HG02870 (cell line): ENCODE data around the gene GALNT3.
A peak's percentile ranks its signal among the peaks of the same experiment; 100 is the strongest.

Experiments used
- ATAC-seq: cut with Tn5 transposase; IDR thresholded peaks from one replicate; pipeline ENCODE4 v1.9.1; 2021; ENCODE audit warnings: mild to moderate bottlenecking, moderate library complexity; ENCODE audit not compliant: unreplicated experiment

Gene GALNT3

GRCh38 chr2:165796819-165797530 lies 2.9 kb upstream of the GALNT3 start:
- ATAC-seq: no peak

GRCh38 chr2:165796129-165796528 lies 2.1 kb upstream of the GALNT3 start:
- no peak for ATAC-seq

GRCh38 chr2:165795011-165795410 lies 964 bp upstream of the GALNT3 start:
- peak; percentile 15 for ATAC-seq

GRCh38 chr2:165794536-165794928 lies 485 bp upstream of the GALNT3 start:
- peak; percentile 98 for ATAC-seq

GRCh38 chr2:165793161-165793778 lies 777 bp downstream of the GALNT3 start:
- no peak for ATAC-seq

- ATAC-seq: no peak
Observed at GRCh38 chr2:165792104-165792454, 2.0 kb downstream of the GALNT3 start.

GRCh38 chr2:165791421-165792103 lies 2.5 kb downstream of the GALNT3 start:
- ATAC-seq: no peak

- ATAC-seq: no peak
Observed at GRCh38 chr2:165790466-165790865, 3.6 kb downstream of the GALNT3 start.

GRCh38 chr2:165787334-165787733 lies 6.7 kb downstream of the GALNT3 start:
- ATAC-seq: no peak

- no peak for ATAC-seq
Observed at GRCh38 chr2:165779706-165780105, 14.3 kb downstream of the GALNT3 start.

GRCh38 chr2:165778653-165779451 lies 15.2 kb downstream of the GALNT3 start:
- no peak for ATAC-seq

- ATAC-seq: no peak
Observed at GRCh38 chr2:165778187-165778556, 15.9 kb downstream of the GALNT3 start.

- no peak for ATAC-seq
Observed at GRCh38 chr2:165777522-165778186, 16.4 kb downstream of the GALNT3 start.

- no peak for ATAC-seq
Observed at GRCh38 chr2:165776796-165777195, 17.3 kb downstream of the GALNT3 start.

GRCh38 chr2:165776013-165776412 lies 18.0 kb downstream of the GALNT3 start:
- no peak for ATAC-seq

GRCh38 chr2:165773684-165774083 lies 20.4 kb downstream of the GALNT3 start:
- ATAC-seq: no peak

- no peak for ATAC-seq
Observed at GRCh38 chr2:165772183-165772582, 21.9 kb downstream of the GALNT3 start.

GRCh38 chr2:165766326-165766927 lies 27.6 kb downstream of the GALNT3 start:
- no peak for ATAC-seq

GRCh38 chr2:165762723-165763122 lies 31.3 kb downstream of the GALNT3 start:
- no peak for ATAC-seq

- no peak for ATAC-seq
Observed at GRCh38 chr2:165757906-165758675, 36.0 kb downstream of the GALNT3 start.
